Subcutaneous abdominal adipose tissue (tissue), 5 donors: ENCODE measurements around the gene CLOCK.

Source experiments
- H3K27ac ChIP-seq: one replicate; pipeline ENCODE4 v1.7.0; 2013; ENCODE audit warnings: low read depth, mild to moderate bottlenecking, inconsistent platforms, low read length, moderate library complexity
- H3K27me3 ChIP-seq, 5 donors: one replicate each; pipeline ENCODE4 v1.7.0; 2013; ENCODE audit warnings: low read length in 5 of 5, inconsistent platforms in 1 of 5; ENCODE audit not compliant: control insufficient read depth in 5 of 5, insufficient read depth in 4 of 5
- H3K36me3 ChIP-seq, 5 donors: one replicate each; pipeline ENCODE4 v1.7.0; 2013; ENCODE audit warnings: low read length in 5 of 5; ENCODE audit not compliant: control insufficient read depth in 5 of 5, insufficient read depth in 5 of 5
- H3K4me1 ChIP-seq, 5 donors: one replicate each; pipeline ENCODE4 v1.7.0; 2013; ENCODE audit warnings: low read length in 5 of 5, mild to moderate bottlenecking in 3 of 5, moderate library complexity in 1 of 5; ENCODE audit not compliant: control insufficient read depth in 5 of 5, insufficient read depth in 5 of 5
- H3K4me3 ChIP-seq, 5 donors: one replicate each; pipeline ENCODE4 v1.7.0; 2013; ENCODE audit warnings: low read length in 5 of 5, low read depth in 1 of 5
- H3K9ac ChIP-seq, 5 donors: one replicate each; pipeline ENCODE4 v1.7.0; 2013; ENCODE audit warnings: low read length in 5 of 5, mild to moderate bottlenecking in 4 of 5, moderate library complexity in 3 of 5
- H3K9me3 ChIP-seq, 5 donors: one replicate each; pipeline ENCODE4 v1.7.0; 2013; ENCODE audit warnings: low read length in 5 of 5; ENCODE audit not compliant: control insufficient read depth in 5 of 5
- donor health status: healthy.
- donor health status: healthy.
- donor health status: healthy.
- donor health status: healthy.
- donor health status: healthy.

CLOCK gene

DNA sequence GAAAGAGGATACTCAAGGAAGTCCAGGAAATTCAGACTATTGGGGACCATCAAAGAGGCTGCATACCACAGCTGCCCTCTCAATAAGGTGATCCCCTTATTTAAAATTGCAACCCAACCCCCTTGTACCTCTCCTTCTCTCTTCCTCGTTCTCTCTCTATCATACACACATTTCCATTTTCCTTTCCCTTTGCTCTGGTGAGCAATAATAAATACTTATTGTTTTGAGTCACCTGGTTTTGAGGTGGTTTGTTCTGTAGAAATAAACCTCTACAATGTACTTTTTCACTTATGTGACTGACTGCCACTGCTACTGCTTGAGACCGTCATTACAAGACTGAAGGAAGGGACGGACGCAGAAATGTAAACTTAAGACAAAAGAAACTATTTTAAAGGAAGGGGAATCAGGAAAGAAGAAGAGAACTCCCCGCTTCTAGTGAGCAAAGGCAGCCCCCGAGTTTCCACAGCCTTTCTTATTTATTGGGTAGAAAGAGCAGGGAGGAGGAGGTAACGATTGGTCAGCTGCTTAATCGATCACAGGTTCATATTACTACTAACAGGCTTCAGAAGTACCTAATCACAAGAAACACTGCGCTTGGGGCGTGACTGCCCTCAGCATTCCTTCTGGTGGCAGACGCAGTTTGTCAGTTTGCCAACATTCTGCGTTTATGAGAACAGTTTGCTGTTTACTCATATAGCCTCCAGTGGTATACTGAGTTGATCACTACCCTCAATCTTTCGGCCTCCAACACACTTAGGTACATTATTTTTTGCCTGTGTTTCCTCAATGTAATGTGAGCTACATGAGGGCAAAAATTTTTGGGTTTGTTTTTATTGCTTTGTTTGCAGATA is 167.9 kb downstream of the CLOCK start:
- H3K9me3 ChIP-seq: no peaks in the 10 kb centered on the region
- no peaks in the 10 kb centered on the region for H3K4me1 ChIP-seq
- H3K27ac ChIP-seq: no peak overlapping the region
- no peak overlapping the region for H3K9ac ChIP-seq
- H3K27me3 ChIP-seq: no peaks in the 10 kb centered on the region
- H3K36me3 ChIP-seq: no peaks in the 10 kb centered on the region
- no peak overlapping the region for H3K4me3 ChIP-seq
